ENCODE data around the gene ABCA5.

The ABCA5 gene

DNA sequence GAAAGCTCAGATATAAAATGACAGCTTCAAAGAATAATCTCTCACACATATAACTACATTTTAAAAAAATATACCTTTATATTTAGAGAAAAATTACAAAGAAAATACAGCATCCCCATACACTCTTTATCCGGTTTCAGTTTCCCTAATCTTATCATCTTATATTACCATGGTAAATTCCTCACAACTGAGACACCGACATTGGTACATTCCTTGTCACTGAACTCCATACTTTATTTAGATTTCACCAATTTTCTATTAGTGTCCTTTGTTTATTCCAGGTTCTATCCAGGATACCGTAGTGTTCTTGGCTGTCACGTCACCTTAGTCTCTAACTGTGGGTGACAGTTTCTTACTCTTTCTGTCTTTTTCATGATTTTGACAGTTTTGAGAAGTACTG, 76.3 kb downstream of the ABCA5 start:
- TF ChIP-seq, protein P1, sequence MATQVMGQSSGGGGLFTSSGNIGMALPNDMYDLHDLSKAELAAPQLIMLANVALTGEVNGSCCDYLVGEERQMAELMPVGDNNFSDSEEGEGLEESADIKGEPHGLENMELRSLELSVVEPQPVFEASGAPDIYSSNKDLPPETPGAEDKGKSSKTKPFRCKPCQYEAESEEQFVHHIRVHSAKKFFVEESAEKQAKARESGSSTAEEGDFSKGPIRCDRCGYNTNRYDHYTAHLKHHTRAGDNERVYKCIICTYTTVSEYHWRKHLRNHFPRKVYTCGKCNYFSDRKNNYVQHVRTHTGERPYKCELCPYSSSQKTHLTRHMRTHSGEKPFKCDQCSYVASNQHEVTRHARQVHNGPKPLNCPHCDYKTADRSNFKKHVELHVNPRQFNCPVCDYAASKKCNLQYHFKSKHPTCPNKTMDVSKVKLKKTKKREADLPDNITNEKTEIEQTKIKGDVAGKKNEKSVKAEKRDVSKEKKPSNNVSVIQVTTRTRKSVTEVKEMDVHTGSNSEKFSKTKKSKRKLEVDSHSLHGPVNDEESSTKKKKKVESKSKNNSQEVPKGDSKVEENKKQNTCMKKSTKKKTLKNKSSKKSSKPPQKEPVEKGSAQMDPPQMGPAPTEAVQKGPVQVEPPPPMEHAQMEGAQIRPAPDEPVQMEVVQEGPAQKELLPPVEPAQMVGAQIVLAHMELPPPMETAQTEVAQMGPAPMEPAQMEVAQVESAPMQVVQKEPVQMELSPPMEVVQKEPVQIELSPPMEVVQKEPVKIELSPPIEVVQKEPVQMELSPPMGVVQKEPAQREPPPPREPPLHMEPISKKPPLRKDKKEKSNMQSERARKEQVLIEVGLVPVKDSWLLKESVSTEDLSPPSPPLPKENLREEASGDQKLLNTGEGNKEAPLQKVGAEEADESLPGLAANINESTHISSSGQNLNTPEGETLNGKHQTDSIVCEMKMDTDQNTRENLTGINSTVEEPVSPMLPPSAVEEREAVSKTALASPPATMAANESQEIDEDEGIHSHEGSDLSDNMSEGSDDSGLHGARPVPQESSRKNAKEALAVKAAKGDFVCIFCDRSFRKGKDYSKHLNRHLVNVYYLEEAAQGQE (IDR thresholded peaks at IDR 0.05; ENCODE audit: insufficient replicate concordance, low read depth) = no peak
- TF ChIP-seq GABPA (IDR thresholded peaks at IDR 0.05; ENCODE audit: low read depth) = no peak
- TF ChIP-seq, protein P2, sequence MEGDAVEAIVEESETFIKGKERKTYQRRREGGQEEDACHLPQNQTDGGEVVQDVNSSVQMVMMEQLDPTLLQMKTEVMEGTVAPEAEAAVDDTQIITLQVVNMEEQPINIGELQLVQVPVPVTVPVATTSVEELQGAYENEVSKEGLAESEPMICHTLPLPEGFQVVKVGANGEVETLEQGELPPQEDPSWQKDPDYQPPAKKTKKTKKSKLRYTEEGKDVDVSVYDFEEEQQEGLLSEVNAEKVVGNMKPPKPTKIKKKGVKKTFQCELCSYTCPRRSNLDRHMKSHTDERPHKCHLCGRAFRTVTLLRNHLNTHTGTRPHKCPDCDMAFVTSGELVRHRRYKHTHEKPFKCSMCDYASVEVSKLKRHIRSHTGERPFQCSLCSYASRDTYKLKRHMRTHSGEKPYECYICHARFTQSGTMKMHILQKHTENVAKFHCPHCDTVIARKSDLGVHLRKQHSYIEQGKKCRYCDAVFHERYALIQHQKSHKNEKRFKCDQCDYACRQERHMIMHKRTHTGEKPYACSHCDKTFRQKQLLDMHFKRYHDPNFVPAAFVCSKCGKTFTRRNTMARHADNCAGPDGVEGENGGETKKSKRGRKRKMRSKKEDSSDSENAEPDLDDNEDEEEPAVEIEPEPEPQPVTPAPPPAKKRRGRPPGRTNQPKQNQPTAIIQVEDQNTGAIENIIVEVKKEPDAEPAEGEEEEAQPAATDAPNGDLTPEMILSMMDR (IDR thresholded peaks at IDR 0.05; ENCODE audit: insufficient read depth, low read length) = no peak
- no peak for TF ChIP-seq SPI1 (IDR thresholded peaks at IDR 0.05; ENCODE audit: borderline replicate concordance, low read depth)
- no peak for TF ChIP-seq POLR2AphosphoS5 (IDR thresholded peaks at IDR 0.05; ENCODE audit: low read depth)
- Histone ChIP-seq H3K4me3 (replicated peaks; ENCODE audit: insufficient read depth, low read length) (no peak overlapping the region), H3K27me3 (ENCODE audit: insufficient read depth, poor library complexity, severe bottlenecking) (no peaks in the 10 kb centered on the region), H3K27ac (replicated peaks) (no peak overlapping the region)
- DNase-seq (ENCODE audit: low read depth in 1 of 2, low spot score in 1 of 2) = no peak

GRCh38 chr17:69246726-69247375, 80.1 kb downstream of the ABCA5 start:
- H3K27me3 ChIP-seq (ENCODE audit: insufficient read depth, poor library complexity, severe bottlenecking) = no peaks in the 10 kb centered on the region
- TF ChIP-seq GABPA (IDR thresholded peaks at IDR 0.05; ENCODE audit: low read depth) = 0 out of 2 replicates have a peak, but pooled peaks have one; percentile 7
- TF ChIP-seq, protein P2 (IDR thresholded peaks at IDR 0.05; ENCODE audit: insufficient read depth, low read length) = peak; percentile 14
- TF ChIP-seq, protein P1 (IDR thresholded peaks at IDR 0.05; ENCODE audit: insufficient replicate concordance, low read depth) = no peak
- H3K4me3 ChIP-seq (replicated peaks; ENCODE audit: insufficient read depth, low read length) = no peak overlapping the region
- no peak overlapping the region for H3K27ac ChIP-seq (replicated peaks)
- no peak for DNase-seq (ENCODE audit: low read depth in 1 of 2, low spot score in 1 of 2)

- no peak for DNase-seq (ENCODE audit: low read depth in 1 of 2, low spot score in 1 of 2)
- H3K27me3 ChIP-seq (ENCODE audit: insufficient read depth, poor library complexity, severe bottlenecking) = no peaks in the 10 kb centered on the region
- no peak overlapping the region for H3K27ac ChIP-seq (replicated peaks)
- TF ChIP-seq, protein P1 (IDR thresholded peaks at IDR 0.05; ENCODE audit: insufficient replicate concordance, low read depth) = no peak
- TF ChIP-seq, protein P2 (IDR thresholded peaks at IDR 0.05; ENCODE audit: insufficient read depth, low read length) = no peak
- TF ChIP-seq SPI1 (IDR thresholded peaks at IDR 0.05; ENCODE audit: borderline replicate concordance, low read depth) (no peak), POLR2AphosphoS5 (IDR thresholded peaks at IDR 0.05; ENCODE audit: low read depth) (no peak), GABPA (IDR thresholded peaks at IDR 0.05; ENCODE audit: low read depth) (no peak)
- no peak overlapping the region for H3K4me3 ChIP-seq (replicated peaks; ENCODE audit: insufficient read depth, low read length)
Observed at GRCh38 chr17:69246202-69246601, 80.7 kb downstream of the ABCA5 start.

Data from HL-60 (cell line).